HuH-7.5 (cell line): ENCODE data around the gene HSD3B2.

Experiments used
- DNase-seq: peaks from one replicate; pipeline ENCODE4 v3.0.0; 2011; ENCODE audit warnings: low spot score

HSD3B2 gene

GRCh38 chr1:119463569-119463968 lies 48.6 kb downstream of the HSD3B2 start:
- DNase-seq = no peak

- DNase-seq = no peak
Measured at GRCh38 chr1:119466445-119466844, 51.5 kb downstream of the HSD3B2 start.

GRCh38 chr1:119467219-119467618 lies 52.3 kb downstream of the HSD3B2 start:
- no peak for DNase-seq

DNA sequence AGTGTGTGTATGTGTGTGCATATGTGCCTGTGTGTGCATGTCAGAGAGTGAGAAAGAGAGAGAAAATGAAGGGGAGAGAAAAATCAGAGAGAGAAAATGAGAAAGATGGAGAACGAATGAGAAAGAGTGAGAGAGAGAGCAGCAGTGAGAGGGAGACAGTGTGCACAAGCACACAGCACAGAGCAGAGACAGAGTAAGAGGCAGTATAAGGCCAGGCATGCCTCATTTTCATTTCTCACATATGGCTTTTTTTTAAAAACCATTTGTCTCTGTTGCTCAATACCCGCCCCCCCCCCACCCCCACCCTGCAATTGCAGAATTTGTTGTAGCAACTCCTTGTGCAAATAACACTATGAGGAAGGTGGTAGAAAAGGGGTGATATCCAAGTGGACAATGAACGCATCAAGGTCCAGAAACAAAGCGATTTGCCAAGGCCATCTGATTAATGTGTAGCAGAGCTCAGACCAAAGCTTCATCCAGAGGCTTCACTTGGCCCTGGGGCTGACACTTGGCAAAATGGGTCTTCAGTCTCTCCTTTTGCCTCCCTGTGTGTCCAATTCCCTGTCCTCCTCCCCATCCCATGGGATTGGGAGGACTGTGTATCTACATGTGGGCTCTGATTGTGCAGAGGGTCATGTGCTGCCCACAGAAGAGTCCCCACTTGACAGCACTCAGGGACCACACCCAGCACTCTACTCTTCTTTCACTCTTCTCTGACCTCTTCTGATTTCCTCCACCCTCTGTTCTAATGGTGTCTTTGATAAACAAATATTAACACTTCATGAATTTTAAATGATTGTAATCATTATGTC lies 53.1 kb downstream of the HSD3B2 start:
- no peak for DNase-seq

DNA sequence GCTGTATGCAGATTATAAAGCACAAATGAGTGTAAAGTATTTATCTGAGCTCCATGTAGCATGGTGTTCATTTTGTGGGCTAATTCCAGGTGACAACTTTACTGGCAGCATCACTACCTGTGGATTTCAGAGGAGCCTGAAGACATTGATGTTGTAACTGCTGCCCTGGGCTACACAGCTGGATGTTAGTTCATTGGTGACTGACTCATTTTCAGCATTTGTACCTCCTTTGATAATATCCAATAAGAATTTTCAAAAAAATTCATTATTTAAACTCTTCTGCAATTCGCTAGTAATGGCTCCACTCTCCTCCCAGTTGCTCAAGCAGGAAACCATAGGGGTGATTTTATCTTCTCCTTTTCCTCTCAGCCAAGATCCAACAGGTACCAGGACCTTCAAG lies 54.8 kb downstream of the HSD3B2 start:
- no peak for DNase-seq

- DNase-seq = no peak
Measured at GRCh38 chr1:119470377-119470776, 55.4 kb downstream of the HSD3B2 start.

DNA sequence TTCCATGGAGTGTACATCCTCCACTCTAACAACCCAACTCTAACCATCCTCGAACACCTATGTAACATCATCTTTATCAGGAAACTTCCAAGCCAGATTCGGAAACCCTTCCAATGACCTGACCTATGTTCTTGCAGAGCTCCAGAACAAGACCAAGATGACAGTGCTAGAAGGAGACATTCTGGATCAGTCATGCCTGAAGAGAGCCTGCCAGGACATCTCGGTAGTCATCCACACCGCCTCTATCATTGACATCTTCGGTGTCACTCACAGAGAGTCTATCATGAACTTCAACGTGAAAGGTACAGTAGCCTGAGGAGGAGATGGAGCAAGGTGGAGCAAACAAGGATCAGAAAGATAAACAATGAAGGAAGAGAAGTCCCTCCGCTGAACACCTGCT lies 56.0 kb downstream of the HSD3B2 start:
- DNase-seq = no peak

DNA sequence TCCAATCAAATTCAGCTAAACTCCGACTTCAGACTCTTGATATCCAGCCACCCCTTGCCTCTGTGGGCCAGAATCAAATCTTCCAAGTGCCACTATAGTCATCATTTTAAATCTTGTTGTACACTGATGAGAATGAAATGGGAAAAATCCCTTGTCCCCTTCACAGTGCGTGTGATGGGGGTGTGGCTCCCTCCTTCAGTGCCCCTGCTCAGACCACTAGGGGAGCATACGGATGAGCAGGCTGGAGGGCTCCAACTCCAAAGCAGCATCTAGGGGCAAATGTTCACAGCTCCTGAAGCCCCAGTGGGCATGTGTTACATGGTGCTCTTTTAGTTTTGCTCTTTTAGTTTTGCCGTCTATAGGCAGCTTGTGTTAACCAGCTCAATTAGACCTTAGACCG lies 56.6 kb downstream of the HSD3B2 start:
- no peak for DNase-seq

DNA sequence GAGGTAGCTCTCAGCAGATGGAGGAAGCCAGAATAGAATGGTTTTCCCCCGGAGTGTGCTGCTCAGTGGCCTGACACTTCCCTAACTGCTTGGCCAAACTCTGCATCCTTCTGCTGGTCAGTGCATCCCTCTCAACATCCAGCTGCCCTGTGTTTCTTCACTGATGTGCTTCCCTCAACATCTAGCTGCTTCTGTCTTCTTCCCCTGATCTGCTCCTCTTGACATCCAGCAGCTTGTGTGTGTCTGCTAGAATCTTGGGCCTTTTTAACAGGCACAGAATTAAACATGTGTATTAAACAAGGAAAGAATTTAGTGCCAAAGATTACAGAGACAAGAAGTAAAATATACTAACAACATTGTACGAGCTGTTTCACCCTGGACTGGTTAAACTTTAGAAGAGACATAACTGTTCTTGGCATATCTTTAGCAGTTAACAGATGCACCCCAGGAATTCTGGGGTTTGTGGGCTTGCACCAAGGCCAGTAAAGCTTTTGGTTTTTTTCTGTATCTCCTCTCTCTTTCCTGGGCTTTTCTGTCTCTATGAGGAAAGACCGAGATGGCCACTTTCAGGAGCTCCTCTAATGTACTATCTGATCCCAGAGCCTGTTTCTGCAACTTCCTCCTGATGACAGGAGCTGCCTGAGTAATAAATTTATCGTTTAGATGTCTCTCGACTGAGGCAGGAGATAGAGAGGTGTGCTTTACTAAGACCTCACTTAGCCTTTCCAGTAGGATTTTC lies 57.3 kb downstream of the HSD3B2 start:
- no peak for DNase-seq
